H9 (cell line): ENCODE data around the gene POGLUT2. TPM values are rescaled to one million over a fixed set of nuclear protein-coding genes. Genes with fewer than 3 reads are reported as not detected.
A peak's percentile ranks its signal among the peaks of the same experiment; 100 is the strongest.

Experiments used
- DNase-seq: peaks from one replicate; pipeline ENCODE4 v3.0.0-alpha.2; 2017
- H2AFZ ChIP-seq: one replicate; pipeline ENCODE4 v1.6.1; 2013; ENCODE audit warnings: mild to moderate bottlenecking, low read length, control low read depth, moderate library complexity
- H2AK5ac ChIP-seq: 2 replicates; pipeline ENCODE4 v1.6.1; 2013; ENCODE audit warnings: low read length, control low read depth, mixed read lengths; ENCODE audit not compliant: insufficient read length
- H2BK120ac ChIP-seq: one replicate; pipeline ENCODE4 v1.6.1; 2013; ENCODE audit warnings: low read depth, mild to moderate bottlenecking, low read length, control low read depth, inconsistent platforms; ENCODE audit not compliant: poor library complexity, severe bottlenecking
- H2BK12ac ChIP-seq: 2 replicates; pipeline ENCODE4 v1.6.1; 2013; ENCODE audit warnings: low read length, control low read depth, mixed read lengths, low read depth; ENCODE audit not compliant: insufficient read length
- H2BK15ac ChIP-seq: 2 replicates; pipeline ENCODE4 v1.6.1; 2013; ENCODE audit warnings: low read depth, low read length, control low read depth
- H2BK20ac ChIP-seq: one replicate; pipeline ENCODE4 v1.6.1; 2013; ENCODE audit warnings: low read depth, mild to moderate bottlenecking, low read length, control low read depth, inconsistent platforms; ENCODE audit not compliant: poor library complexity, severe bottlenecking
- H2BK5ac ChIP-seq: 2 replicates; pipeline ENCODE4 v1.6.1; 2013; ENCODE audit warnings: low read length, control low read depth, mixed read lengths; ENCODE audit not compliant: insufficient read length
- H3K14ac ChIP-seq: 2 replicates; pipeline ENCODE4 v1.6.1; 2013; ENCODE audit warnings: low read length, control low read depth; ENCODE audit not compliant: insufficient read depth
- H3K18ac ChIP-seq: 2 replicates; pipeline ENCODE4 v1.6.1; 2013; ENCODE audit warnings: low read depth, mild to moderate bottlenecking, mixed read lengths, low read length, control low read depth; ENCODE audit not compliant: insufficient read length
- H3K23ac ChIP-seq: 2 replicates; pipeline ENCODE4 v1.6.1; 2013; ENCODE audit warnings: low read length, control low read depth, mixed read lengths, low read depth; ENCODE audit not compliant: insufficient read length
- H3K23me2 ChIP-seq: 2 replicates; pipeline ENCODE4 v1.6.1; 2013; ENCODE audit warnings: low read depth, mild to moderate bottlenecking, mixed read lengths, low read length, control low read depth; ENCODE audit not compliant: insufficient read length, poor library complexity, severe bottlenecking
- H3K27ac ChIP-seq: 2 replicates; pipeline ENCODE4 v1.5.1; 2013; ENCODE audit warnings: low read length, control low read depth, mixed read lengths, low read depth; ENCODE audit not compliant: insufficient read length
- H3K27me3 ChIP-seq: 2 replicates; pipeline ENCODE4 v1.6.1; 2013; ENCODE audit warnings: low read length, control low read depth, inconsistent platforms; ENCODE audit not compliant: insufficient read depth
- H3K4ac ChIP-seq: 2 replicates; pipeline ENCODE4 v1.6.1; 2013; ENCODE audit warnings: low read depth, mild to moderate bottlenecking, control low read depth, inconsistent platforms, low read length, moderate library complexity
- H3K4me1 ChIP-seq: 2 replicates; pipeline ENCODE4 v1.6.1; 2013; ENCODE audit warnings: low read length, control low read depth, inconsistent platforms; ENCODE audit not compliant: insufficient read depth
- H3K4me2 ChIP-seq: 2 replicates; pipeline ENCODE4 v1.6.1; 2013; ENCODE audit warnings: low read length, control low read depth, mixed read lengths; ENCODE audit not compliant: insufficient read length, insufficient read depth
- H3K56ac ChIP-seq: 2 replicates; pipeline ENCODE4 v1.6.1; 2013; ENCODE audit warnings: low read depth, mild to moderate bottlenecking, mixed read lengths, low read length, control low read depth; ENCODE audit not compliant: insufficient read length
- H3K79me1 ChIP-seq: 2 replicates; pipeline ENCODE4 v1.6.1; 2013; ENCODE audit warnings: low read depth, mild to moderate bottlenecking, moderate library complexity, low read length, control low read depth, inconsistent platforms; ENCODE audit not compliant: insufficient read depth, poor library complexity, severe bottlenecking
- H3K79me2 ChIP-seq: 2 replicates; pipeline ENCODE4 v1.6.1; 2013; ENCODE audit warnings: low read length, control low read depth, inconsistent platforms; ENCODE audit not compliant: insufficient read depth
- H3K9ac ChIP-seq: 2 replicates; pipeline ENCODE4 v1.6.1; 2013; ENCODE audit warnings: low read length, control low read depth, mixed read lengths; ENCODE audit not compliant: insufficient read length; ENCODE audit errors: extremely low read depth
- H3K9me3 ChIP-seq: one replicate; pipeline ENCODE4 v1.6.1; 2013; ENCODE audit warnings: low read depth, low read length, inconsistent platforms; ENCODE audit not compliant: control insufficient read depth
- H3T11ph ChIP-seq: one replicate; pipeline ENCODE4 v1.6.1; 2013; ENCODE audit warnings: mild to moderate bottlenecking, low read length, control low read depth, inconsistent platforms
- H4K20me1 ChIP-seq: one replicate; pipeline ENCODE4 v1.6.1; 2013; ENCODE audit not compliant: control insufficient read depth, insufficient read length, insufficient read depth
- H4K5ac ChIP-seq: 2 replicates; pipeline ENCODE4 v1.6.1; 2013; ENCODE audit warnings: low read depth, mild to moderate bottlenecking, mixed read lengths, low read length, control low read depth; ENCODE audit not compliant: insufficient read length
- H4K8ac ChIP-seq: replicated peaks from 2 replicates; pipeline ENCODE4 v1.6.1; 2013; ENCODE audit warnings: low read length, control low read depth, mixed read lengths, low read depth; ENCODE audit not compliant: insufficient read length
- H4K91ac ChIP-seq: 2 replicates; pipeline ENCODE4 v1.6.1; 2013; ENCODE audit warnings: low read depth, mild to moderate bottlenecking, moderate library complexity, mixed read lengths, low read length, control low read depth; ENCODE audit not compliant: insufficient read length
- H3K27ac Mint-ChIP-seq, 3 experiments: 2 replicates in 2 of 3; 3 replicates in 1 of 3; pipeline ENCODE4 v1.8.0; 2020 to 2021; ENCODE audit warnings: mixed read lengths in 3 of 3, mild to moderate bottlenecking in 1 of 3, moderate library complexity in 1 of 3
- H3K27me3 Mint-ChIP-seq: 2 replicates; pipeline ENCODE4 v1.8.0; 2021; ENCODE audit warnings: low read depth, mild to moderate bottlenecking, moderate library complexity, mixed read lengths
- H3K36me3 Mint-ChIP-seq, 3 experiments: 2 replicates in 2 of 3; 3 replicates in 1 of 3; pipeline ENCODE4 v1.8.0; 2020 to 2021; ENCODE audit warnings: low read depth in 3 of 3, mixed read lengths in 3 of 3; ENCODE audit not compliant: insufficient read depth in 1 of 3
- H3K4me1 Mint-ChIP-seq, 2 experiments: 2 replicates each; pipeline ENCODE4 v1.8.0; 2020; ENCODE audit warnings: mixed read lengths in 2 of 2
- H3K4me3 Mint-ChIP-seq, 2 experiments: 2 replicates in 1 of 2; 3 replicates in 1 of 2; pipeline ENCODE4 v1.8.0; 2020 to 2021; ENCODE audit warnings: mild to moderate bottlenecking in 2 of 2, mixed read lengths in 2 of 2, moderate library complexity in 1 of 2
- H3K9me3 Mint-ChIP-seq, 2 experiments: 2 replicates in 1 of 2; 3 replicates in 1 of 2; pipeline ENCODE4 v1.8.0; 2020; ENCODE audit warnings: mild to moderate bottlenecking in 2 of 2, mixed read lengths in 2 of 2, moderate library complexity in 1 of 2
- WGBS: extraction: QIAGEN DNeasy Blood & Tissue Kit; methylation state at CpG from one replicate; pipeline ENCODE4 v1.1.7; 2013; ENCODE audit warnings: missing lambda C conversion rate, low lambda C conversion rate, mixed read lengths; ENCODE audit not compliant: insufficient read length; ENCODE audit errors: extremely low coverage; 5-methylcytosine and 5-hydroxymethylcytosine counted together
- total RNA-seq: library from RNA; stranded (reverse); gene quantifications from 2 replicates; pipeline ENCODE4 v1.2.1, GENCODE V29; 2021
- TF ChIP-seq, protein P1 (sequence below): fragments of 200-600 bp; sonication (generic); conservative IDR thresholded peaks from 3 replicates; pipeline ENCODE4 v1.8.0; 2021; ENCODE audit warnings: antibody characterized with exemption, mild to moderate bottlenecking

Gene POGLUT2
- total RNA-seq, 1 experiment from 2014 or later: 23.5 TPM

DNA sequence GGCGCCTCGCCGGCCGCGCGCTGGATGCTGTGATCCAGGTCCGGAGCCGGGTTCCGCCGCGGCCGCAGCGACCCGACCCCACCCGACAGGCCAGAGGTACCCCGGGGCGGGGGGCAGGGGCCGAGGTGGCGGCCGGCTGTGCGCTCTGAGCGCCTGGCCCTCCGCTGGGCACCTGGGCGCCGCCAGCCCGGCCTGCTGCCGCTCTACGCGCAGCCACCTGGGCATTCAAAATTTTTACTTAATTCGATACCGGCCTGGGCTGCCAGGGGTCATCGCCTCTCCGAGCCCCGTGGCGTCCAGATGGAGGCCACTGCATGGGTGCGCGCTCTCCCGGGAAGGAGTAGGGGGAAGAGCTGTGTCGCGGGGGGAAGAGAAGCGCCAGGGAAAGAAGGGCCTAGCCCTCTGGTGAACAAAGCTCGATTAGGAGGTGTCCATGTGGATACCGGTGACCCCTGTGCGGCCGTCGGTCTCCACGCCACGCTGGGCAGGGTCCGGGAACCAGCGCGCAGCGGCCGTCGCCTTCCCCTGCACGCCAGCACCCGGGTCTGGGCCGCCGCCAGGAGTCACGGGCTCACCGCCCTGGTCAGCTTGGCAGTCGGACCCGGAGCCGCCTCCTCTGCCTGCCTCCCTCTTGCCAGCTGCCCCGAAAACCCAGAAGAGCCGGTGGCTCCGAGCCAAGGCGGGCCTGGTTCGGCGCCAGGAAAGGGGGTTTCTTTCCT lies 809 bp upstream of the POGLUT2 start:
- Mint-ChIP-seq H3K4me3 (peak overlapping the region; percentile 93 to 96), H3K9me3 (no peaks in the 10 kb centered on the region), H3K4me1 (peaks cover 5 to 8% of the 10 kb centered on the region in 2 experiments), H3K27ac (no peak overlapping the region), H3K36me3 (peaks cover 0 to 3% (median 2%) of the 10 kb centered on the region in 3 experiments; a peak in 2 of 7 replicates), H3K27me3 (peaks cover 2% of the 10 kb centered on the region; the same call in 1 of the 2 replicates)
- H3K79me1 ChIP-seq: no peaks in the 10 kb centered on the region
- H3K56ac ChIP-seq: no peak overlapping the region
- no peak overlapping the region for H3K18ac ChIP-seq
- H2BK20ac ChIP-seq: no peak overlapping the region
- no CpG with 5 or more reads among the region's 69 CpGs for WGBS
- H3K9me3 ChIP-seq: no peaks in the 10 kb centered on the region
- TF ChIP-seq, protein P1, sequence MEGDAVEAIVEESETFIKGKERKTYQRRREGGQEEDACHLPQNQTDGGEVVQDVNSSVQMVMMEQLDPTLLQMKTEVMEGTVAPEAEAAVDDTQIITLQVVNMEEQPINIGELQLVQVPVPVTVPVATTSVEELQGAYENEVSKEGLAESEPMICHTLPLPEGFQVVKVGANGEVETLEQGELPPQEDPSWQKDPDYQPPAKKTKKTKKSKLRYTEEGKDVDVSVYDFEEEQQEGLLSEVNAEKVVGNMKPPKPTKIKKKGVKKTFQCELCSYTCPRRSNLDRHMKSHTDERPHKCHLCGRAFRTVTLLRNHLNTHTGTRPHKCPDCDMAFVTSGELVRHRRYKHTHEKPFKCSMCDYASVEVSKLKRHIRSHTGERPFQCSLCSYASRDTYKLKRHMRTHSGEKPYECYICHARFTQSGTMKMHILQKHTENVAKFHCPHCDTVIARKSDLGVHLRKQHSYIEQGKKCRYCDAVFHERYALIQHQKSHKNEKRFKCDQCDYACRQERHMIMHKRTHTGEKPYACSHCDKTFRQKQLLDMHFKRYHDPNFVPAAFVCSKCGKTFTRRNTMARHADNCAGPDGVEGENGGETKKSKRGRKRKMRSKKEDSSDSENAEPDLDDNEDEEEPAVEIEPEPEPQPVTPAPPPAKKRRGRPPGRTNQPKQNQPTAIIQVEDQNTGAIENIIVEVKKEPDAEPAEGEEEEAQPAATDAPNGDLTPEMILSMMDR: no peak
- no peak overlapping the region for H3K4ac ChIP-seq
- H2AK5ac ChIP-seq: no peak overlapping the region
- no peaks in the 10 kb centered on the region; the same call in 1 of the 2 replicates for H3K79me2 ChIP-seq
- H4K20me1 ChIP-seq: no peaks in the 10 kb centered on the region
- peak; percentile 30 for DNase-seq
- no peak overlapping the region for H4K91ac ChIP-seq
- H2BK12ac ChIP-seq: no peak overlapping the region
- H3T11ph ChIP-seq: no peak overlapping the region
- no peak overlapping the region for H4K8ac ChIP-seq
- no peak overlapping the region for H4K5ac ChIP-seq
- H2BK15ac ChIP-seq: no peak overlapping the region
- no peak overlapping the region for H3K23ac ChIP-seq
- peaks cover 15% of the 10 kb centered on the region for H3K23me2 ChIP-seq
- no peak overlapping the region for H3K14ac ChIP-seq
- no peak overlapping the region for H3K27ac ChIP-seq
- H2BK120ac ChIP-seq: no peak overlapping the region
- no peak overlapping the region for H2AFZ ChIP-seq
- no peak overlapping the region for H2BK5ac ChIP-seq
- H3K27me3 ChIP-seq: no peaks in the 10 kb centered on the region
- H3K4me1 ChIP-seq: no peaks in the 10 kb centered on the region
- no peak overlapping the region for H3K9ac ChIP-seq
- peak overlapping the region; percentile 71 for H3K4me2 ChIP-seq
